Spleen (tissue), 11 donors: ENCODE measurements around the gene IRAG1. TPM values are rescaled to one million over a fixed set of nuclear protein-coding genes. Genes with fewer than 3 reads are reported as not detected.

ENCODE experiments used
- DNase-seq: peaks from one replicate; pipeline ENCODE4 v3.0.0-alpha.2; 2020
- H3K27ac ChIP-seq, 8 donors: fragments of 200-600 bp; sonication (generic) in 7 of 8; 1 replicate in 4 of 8; 2 replicates in 4 of 8; pipeline versions ENCODE4 v1.5.0 to v1.8.0; 2016 to 2021; ENCODE audit warnings: inconsistent platforms in 4 of 8, mild to moderate bottlenecking in 4 of 8, moderate library complexity in 1 of 8
- H3K27me3 ChIP-seq, 7 donors: fragments of 200-600 bp; sonication (generic) in 6 of 7; replicated peaks in 1 of 7; 1 replicate in 4 of 7; 2 replicates in 3 of 7; pipeline versions ENCODE4 v1.5.0 to v1.8.0; 2016 to 2021; ENCODE audit warnings: inconsistent platforms in 3 of 7, mild to moderate bottlenecking in 1 of 7
- H3K36me3 ChIP-seq, 6 donors: fragments of 200-600 bp; sonication (generic) in 5 of 6; 1 replicate in 4 of 6; 2 replicates in 2 of 6; pipeline versions ENCODE4 v1.5.0 to v1.8.0; 2016 to 2021; ENCODE audit warnings: inconsistent platforms in 2 of 6
- H3K4me1 ChIP-seq, 6 donors: fragments of 200-600 bp; sonication (generic) in 5 of 6; 1 replicate in 3 of 6; 2 replicates in 3 of 6; pipeline versions ENCODE4 v1.5.0 to v1.8.0; 2016 to 2021; ENCODE audit warnings: inconsistent platforms in 3 of 6
- H3K4me3 ChIP-seq, 8 donors: fragments of 200-600 bp; sonication (generic) in 7 of 8; 1 replicate in 4 of 8; 2 replicates in 4 of 8; pipeline versions ENCODE4 v1.5.0 to v1.8.0; 2016 to 2021; ENCODE audit warnings: inconsistent platforms in 4 of 8, mild to moderate bottlenecking in 4 of 8, moderate library complexity in 2 of 8
- H3K9me3 ChIP-seq, 8 donors: fragments of 200-600 bp; sonication (generic) in 7 of 8; 1 replicate in 4 of 8; 2 replicates in 4 of 8; pipeline versions ENCODE4 v1.5.0 to v1.8.0; 2016 to 2021; ENCODE audit warnings: inconsistent platforms in 4 of 8
- CTCF ChIP-seq, 11 experiments: fragments of 200-600 bp in 7 of 11; fragments of 450-650 bp in 4 of 11; sonication (generic) in 4 of 11; IDR thresholded peaks in 8 of 11; conservative IDR thresholded peaks in 3 of 11; 1 replicate in 7 of 11; 2 replicates in 4 of 11; pipeline versions ENCODE4 v1.4.0 to v1.8.0; 2016 to 2021; ENCODE audit warnings: antibody characterized with exemption in 11 of 11, inconsistent platforms in 4 of 11, mild to moderate bottlenecking in 1 of 11
- POLR2A ChIP-seq, 3 donors: fragments of 450-650 bp; IDR thresholded peaks; one replicate each; pipeline ENCODE4 v1.5.1; 2017; ENCODE audit warnings: antibody characterized with exemption in 3 of 3, mild to moderate bottlenecking in 1 of 3
- POLR2AphosphoS5 ChIP-seq, 3 donors: sonication (generic); formaldehyde crosslinking; IDR thresholded peaks; one replicate each; pipeline ENCODE4 v1.5.1; 2017; ENCODE audit warnings: antibody characterized with exemption in 3 of 3
- WGBS, 5 donors: extraction: QIAGEN DNeasy Blood & Tissue Kit in 3 of 5; methylation state at CpG; one replicate each; pipeline versions ENCODE4 v1.1.5 to v1.1.7; 2013 to 2018; 5-methylcytosine and 5-hydroxymethylcytosine counted together
- intact Hi-C: fragments of 100-400 bp; cut with DNase I; formaldehyde crosslinking; loops from one replicate; pipeline ENCODE4 v1.15.0; 2023; ENCODE audit warnings: low total_unique reads
- polyA plus RNA-seq, 3 donors: library from polyadenylated mRNA; stranded (reverse); fragments of 200-250 nt; gene quantifications; one replicate each; pipeline ENCODE4 v1.2.1, GENCODE V29; 2013
- total RNA-seq, 7 donors: library from RNA; depleted of rRNA in 3 of 7; stranded (reverse); fragments of >200 nt in 3 of 7; fragmentation: NEBNext Ultra II Directional in 4 of 7; extraction: Animal tissue kit (Norgen Biotek cat#: 25700) in 4 of 7; gene quantifications; one replicate each; pipeline versions ENCODE4 v1.1.0 to v1.2.1, GENCODE V29; 2016 to 2021
- donor health status: healthy with polysubstance abuse.
- donor health status: DM: no; HTN: no; CAD: no; lungs with moderate emphysema.
- donor health status: DM: no; HTN: no; CAD: no.
- donor health status: Bipolar disorder and iron deficiency.
- donor health status: healthy.
- donor health status: DM: no; HTN: no; CAD: no.
- donor health status: DM: yes; HTN: yes; CAD: no.

IRAG1 gene
- total and polyA plus RNA-seq, 10 donors: 2.8 to 15.6 (median 10.0) TPM

DNA sequence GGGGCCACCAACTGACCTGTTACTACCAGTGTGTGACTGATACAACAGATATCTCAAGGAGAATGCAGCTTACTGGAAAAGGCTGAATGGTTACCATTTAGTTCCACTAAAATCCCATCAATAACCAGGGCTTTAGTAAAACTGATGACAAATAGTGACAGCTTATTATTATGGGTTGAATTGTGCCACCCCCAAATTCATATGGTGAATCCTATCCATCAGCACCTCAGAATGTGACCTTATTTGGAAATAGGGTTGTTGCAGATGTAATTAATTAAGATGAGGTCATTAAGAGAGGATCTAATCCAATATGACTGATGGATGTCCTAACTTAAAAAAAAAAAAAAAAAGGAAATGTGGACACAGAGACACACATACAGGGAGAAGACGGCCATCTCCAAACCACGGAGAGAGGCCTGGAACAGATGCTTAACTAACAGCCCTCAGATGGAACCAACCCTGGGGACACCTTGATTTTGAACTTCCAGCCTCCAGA, 27.4 kb upstream of the IRAG1 start:
- Histone ChIP-seq H3K27ac (no peak overlapping the region), H3K27me3 (peaks cover 0 to 4% (median 0%) of the 10 kb centered on the region in 7 donors), H3K9me3 (no peaks in the 10 kb centered on the region), H3K4me1 (peaks cover 0 to 11% (median 0%) of the 10 kb centered on the region in 6 donors), H3K4me3 (no peak overlapping the region), H3K36me3 (no peaks in the 10 kb centered on the region)
- intact Hi-C loops: no loop called here
- TF ChIP-seq CTCF (IDR thresholded peaks at IDR 0.05 in 8 of 11, conservative IDR thresholded peaks at IDR 0.05 in 3 of 11): no peak
- TF ChIP-seq POLR2A (IDR thresholded peaks at IDR 0.05): no peak
- TF ChIP-seq POLR2AphosphoS5 (IDR thresholded peaks at IDR 0.05): no peak
- WGBS, 5 donors: 59 to 86% (median 66%) methylated on average over 2 of the region's 2 CpGs
- no peak for DNase-seq

- WGBS, 5 donors: 44 to 91% (median 86%) methylated on average over 1 to 2 of the region's 2 CpGs
- no peak for DNase-seq
- no peak overlapping the region for H3K4me3 ChIP-seq
- TF ChIP-seq POLR2AphosphoS5 (IDR thresholded peaks at IDR 0.05) (no peak), CTCF (IDR thresholded peaks at IDR 0.05 in 8 of 11, conservative IDR thresholded peaks at IDR 0.05 in 3 of 11) (no peak), POLR2A (IDR thresholded peaks at IDR 0.05) (no peak)
- H3K27me3 ChIP-seq: peaks cover 0 to 4% (median 0%) of the 10 kb centered on the region in 7 donors
- intact Hi-C loops: no loop called here
- H3K36me3 ChIP-seq: no peaks in the 10 kb centered on the region
- H3K4me1 ChIP-seq: no peaks in the 10 kb centered on the region
- no peaks in the 10 kb centered on the region for H3K9me3 ChIP-seq
- no peak overlapping the region for H3K27ac ChIP-seq
These were observed 26.1 kb upstream of the IRAG1 start for GRCh38 chr11:10719616-10720015.

GRCh38 chr11:10716543-10717259, 23.1 kb upstream of the IRAG1 start:
- no peak overlapping the region for H3K4me3 ChIP-seq
- H3K27ac ChIP-seq: no peak overlapping the region
- intact Hi-C loops: no loop called here
- no peaks in the 10 kb centered on the region for H3K9me3 ChIP-seq
- H3K27me3 ChIP-seq: peaks cover 0 to 4% (median 0%) of the 10 kb centered on the region in 7 donors
- no peak for DNase-seq
- H3K4me1 ChIP-seq: no peaks in the 10 kb centered on the region
- no peak for TF ChIP-seq POLR2AphosphoS5 (IDR thresholded peaks at IDR 0.05)
- TF ChIP-seq CTCF (IDR thresholded peaks at IDR 0.05 in 8 of 11, conservative IDR thresholded peaks at IDR 0.05 in 3 of 11): no peak
- TF ChIP-seq POLR2A (IDR thresholded peaks at IDR 0.05): no peak
- no peaks in the 10 kb centered on the region for H3K36me3 ChIP-seq
- 77 to 94% (median 92%) methylated on average over 9 of the region's 9 CpGs for WGBS, 5 donors

GRCh38 chr11:10716122-10716521, 22.6 kb upstream of the IRAG1 start:
- Histone ChIP-seq H3K27me3 (peaks cover 0 to 4% (median 0%) of the 10 kb centered on the region in 7 donors), H3K4me3 (no peak overlapping the region), H3K36me3 (no peaks in the 10 kb centered on the region), H3K9me3 (no peaks in the 10 kb centered on the region), H3K27ac (no peak overlapping the region), H3K4me1 (no peaks in the 10 kb centered on the region)
- intact Hi-C loops: no loop called here
- DNase-seq: no peak
- TF ChIP-seq POLR2A (IDR thresholded peaks at IDR 0.05): no peak
- TF ChIP-seq POLR2AphosphoS5 (IDR thresholded peaks at IDR 0.05): no peak
- no peak for TF ChIP-seq CTCF (IDR thresholded peaks at IDR 0.05 in 8 of 11, conservative IDR thresholded peaks at IDR 0.05 in 3 of 11)
- 58 to 83% (median 70%) methylated on average over 3 of the region's 3 CpGs for WGBS, 5 donors
